T follicular helper cell (primary cell): ENCODE measurements around the gene GALK1.

Source experiments
- DNase-seq: peaks from one replicate; pipeline ENCODE4 v3.0.0-alpha.2; 2020; ENCODE audit warnings: low read depth

GALK1 gene

DNA sequence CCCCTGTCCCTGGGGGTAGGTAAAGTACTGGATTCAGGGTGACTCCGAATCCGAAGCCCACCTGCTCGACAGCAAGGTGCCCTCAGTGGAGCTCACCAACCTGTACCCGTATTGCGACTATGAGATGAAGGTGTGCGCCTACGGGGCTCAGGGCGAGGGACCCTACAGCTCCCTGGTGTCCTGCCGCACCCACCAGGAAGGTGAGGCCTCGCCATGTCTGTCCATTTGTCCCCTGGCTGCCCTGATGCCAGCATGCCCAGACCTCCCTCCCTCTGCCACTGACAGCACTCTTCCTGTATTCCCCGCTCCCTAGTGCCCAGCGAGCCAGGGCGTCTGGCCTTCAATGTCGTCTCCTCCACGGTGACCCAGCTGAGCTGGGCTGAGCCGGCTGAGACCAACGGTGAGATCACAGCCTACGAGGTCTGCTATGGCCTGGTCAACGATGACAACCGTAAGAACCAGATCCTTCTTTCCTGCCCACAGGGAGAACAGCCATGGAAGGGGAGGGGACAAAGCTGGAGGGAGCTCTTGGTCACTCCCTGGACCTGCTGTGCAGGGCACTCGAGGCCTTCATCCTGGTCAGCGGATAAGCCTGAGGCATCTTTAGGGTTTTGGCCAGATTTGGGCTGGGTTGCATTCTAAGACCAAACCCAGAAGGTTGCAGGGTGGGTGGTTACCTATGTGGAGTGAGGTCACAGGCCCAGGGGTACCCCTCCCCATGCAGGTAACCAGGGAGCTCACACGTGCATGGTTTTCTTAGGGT, 14.2 kb downstream of the GALK1 start:
- no peak for DNase-seq

DNA sequence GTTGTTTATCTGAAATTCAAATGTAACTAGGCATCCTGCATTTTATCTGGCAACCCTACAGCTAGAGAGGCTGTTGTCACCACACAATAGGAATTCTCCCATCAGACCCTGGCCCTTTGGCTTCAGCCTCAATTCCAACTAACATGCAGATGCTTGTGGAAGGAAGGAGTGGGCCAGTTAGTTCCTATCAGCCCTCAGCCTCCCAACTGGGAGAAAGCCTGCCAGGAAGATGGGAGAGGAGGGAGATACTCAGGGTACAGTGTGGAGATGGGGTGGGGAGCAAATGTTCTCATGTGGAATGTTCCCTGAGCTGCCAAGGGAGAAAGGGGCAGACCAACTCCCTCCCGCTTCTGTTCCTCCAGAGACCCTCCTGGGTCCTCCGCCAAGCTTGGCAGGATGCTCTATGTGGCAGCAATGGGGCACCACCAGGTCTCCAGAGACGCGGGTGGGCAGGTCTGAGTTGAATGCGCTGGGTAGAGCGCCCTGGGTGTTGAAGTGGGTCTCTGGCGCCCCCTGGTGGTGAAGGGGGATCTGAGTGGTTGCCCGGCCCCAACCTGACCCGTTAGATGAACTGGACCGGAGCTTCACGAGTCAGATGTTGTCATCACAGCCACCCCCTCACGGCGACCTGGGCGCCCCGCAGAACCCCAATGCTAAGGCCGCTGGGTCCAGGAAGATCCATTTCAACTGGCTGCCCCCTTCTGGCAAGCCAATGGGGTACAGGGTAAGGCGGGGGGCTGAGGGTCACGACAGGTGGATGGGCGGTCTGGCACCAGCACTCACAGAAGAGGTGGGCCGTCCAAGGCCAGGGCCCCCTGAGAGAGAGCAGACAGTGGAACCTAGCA, 15.2 kb downstream of the GALK1 start:
- DNase-seq: peak; percentile 76

DNA sequence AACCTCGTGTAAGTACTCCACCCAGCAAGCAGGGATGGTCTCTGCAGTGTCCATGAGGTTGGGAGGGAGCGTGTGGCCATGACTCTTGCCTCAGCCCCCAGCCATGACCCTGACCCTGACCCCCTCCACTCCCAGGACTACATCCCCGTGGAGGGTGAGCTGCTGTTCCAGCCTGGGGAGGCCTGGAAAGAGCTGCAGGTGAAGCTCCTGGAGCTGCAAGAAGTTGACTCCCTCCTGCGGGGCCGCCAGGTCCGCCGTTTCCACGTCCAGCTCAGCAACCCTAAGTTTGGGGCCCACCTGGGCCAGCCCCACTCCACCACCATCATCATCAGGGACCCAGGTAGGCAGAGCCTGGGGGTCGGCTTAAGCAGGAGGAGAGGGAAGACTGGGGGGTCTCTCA, 16.3 kb downstream of the GALK1 start:
- DNase-seq: no peak

DNA sequence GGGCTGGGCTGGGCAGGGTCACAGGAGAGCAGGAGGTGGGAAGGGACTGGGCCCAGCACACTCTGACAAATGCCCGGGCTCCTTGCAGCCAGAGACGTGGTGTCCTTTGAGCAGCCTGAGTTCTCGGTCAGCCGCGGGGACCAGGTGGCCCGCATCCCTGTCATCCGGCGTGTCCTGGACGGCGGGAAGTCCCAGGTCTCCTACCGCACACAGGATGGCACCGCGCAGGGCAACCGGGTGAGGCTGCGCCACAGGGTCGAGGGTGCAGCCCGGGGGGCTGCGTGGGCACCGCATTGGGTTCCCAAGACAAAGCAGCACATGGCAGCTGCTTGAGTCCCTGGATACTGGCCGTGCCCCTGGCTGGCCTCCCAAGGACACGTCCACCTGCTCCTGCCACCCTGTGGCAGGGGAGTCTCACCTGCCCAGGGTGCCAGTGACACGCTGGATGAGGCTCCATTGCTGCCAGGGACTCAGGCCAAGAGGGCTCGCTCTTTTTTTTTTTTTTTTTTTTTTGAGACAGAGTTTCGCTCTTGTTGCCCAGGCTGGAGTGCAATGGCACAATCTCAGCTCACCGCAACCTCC, 21.3 kb downstream of the GALK1 start:
- no peak for DNase-seq

DNA sequence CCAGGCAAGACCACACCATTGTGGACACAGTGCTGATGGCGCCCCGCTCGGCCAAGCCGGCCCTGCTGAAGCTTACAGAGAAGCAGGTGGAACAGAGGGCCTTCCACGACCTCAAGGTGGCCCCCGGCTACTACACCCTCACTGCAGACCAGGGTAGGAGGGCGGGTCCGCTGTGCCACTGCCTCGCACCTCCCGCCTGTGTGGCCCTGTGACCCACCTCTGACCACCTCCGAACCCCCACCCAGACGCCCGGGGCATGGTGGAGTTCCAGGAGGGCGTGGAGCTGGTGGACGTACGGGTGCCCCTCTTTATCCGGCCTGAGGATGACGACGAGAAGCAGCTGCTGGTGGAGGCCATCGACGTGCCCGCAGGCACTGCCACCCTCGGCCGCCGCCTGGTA, 22.7 kb downstream of the GALK1 start:
- DNase-seq: no peak

DNA sequence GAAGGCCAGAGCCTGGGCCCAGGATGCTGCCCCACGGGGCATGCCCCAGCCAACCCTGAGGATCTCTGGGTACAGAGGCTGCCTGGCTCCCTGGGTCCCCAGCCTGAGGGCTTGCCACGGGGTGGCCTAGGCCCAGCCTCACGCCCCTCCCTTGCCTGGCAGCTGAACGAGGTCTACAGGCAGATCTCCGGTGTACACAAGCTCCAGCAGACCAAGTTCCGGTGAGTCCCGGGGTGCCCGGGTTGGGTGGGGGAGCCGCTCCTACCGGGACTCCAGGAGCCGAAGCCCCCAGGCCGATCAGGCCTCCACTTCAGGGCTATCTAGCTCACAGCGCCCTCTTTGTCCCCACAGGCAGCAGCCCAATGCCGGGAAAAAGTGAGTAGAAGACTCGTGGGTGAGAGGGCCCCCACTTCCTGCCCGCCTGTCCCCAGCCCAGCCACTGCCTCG, 24.3 kb downstream of the GALK1 start:
- no peak for DNase-seq

DNA sequence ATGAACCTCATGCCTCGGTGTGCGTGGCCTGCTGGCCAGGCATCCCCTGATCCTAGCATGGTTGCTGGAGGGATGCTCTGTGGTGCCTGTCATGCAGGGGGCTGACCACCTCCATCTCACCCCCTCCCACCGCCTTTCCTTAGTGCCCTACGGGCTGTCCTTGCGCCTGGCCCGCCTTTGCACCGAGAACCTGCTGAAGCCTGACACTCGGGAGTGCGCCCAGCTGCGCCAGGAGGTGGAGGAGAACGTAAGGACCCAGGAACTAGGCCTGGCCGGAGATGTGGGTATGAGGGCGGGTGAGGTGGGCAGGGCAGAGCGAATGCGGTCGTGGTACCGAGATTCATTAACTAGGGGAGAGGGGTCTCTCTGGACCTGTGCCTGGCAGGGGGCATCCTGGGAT, 24.8 kb downstream of the GALK1 start:
- no peak for DNase-seq

DNA sequence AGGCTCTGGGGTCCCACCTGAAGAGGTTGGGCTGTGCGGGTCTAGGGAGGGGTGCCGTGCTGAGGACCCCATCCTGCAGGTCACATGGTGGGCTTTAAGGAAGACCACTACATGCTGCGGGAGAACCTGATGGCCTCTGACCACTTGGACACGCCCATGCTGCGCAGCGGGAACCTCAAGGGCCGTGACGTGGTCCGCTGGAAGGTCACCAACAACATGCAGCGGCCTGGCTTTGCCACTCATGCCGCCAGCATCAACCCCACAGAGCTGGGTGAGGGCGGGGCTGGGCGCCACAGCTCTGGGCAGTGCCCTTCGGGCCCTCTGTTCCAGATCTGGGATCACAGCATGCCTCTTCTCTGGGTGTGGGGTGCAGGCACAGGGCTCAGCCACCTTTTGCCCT, 25.2 kb downstream of the GALK1 start:
- DNase-seq: no peak

DNA sequence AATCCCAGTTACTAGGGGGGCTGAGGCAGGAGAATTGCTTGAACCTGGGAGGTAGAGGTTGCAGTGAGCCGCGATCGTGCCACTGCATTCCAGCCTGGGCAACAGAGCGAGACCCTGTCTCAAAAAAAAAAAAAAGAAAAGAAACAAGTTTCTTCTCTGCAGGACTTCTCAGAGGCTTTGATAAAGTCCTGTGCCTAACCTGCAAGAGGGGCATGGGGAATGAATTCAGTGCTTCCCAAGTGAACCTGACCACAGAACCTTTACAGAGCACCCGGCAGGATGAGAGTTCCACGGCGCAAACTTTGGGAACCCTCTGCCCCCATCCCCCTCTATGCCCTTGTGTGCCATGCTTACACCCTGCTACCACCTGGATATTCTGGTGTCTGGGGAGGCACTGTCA, 25.8 kb downstream of the GALK1 start:
- DNase-seq: no peak

DNA sequence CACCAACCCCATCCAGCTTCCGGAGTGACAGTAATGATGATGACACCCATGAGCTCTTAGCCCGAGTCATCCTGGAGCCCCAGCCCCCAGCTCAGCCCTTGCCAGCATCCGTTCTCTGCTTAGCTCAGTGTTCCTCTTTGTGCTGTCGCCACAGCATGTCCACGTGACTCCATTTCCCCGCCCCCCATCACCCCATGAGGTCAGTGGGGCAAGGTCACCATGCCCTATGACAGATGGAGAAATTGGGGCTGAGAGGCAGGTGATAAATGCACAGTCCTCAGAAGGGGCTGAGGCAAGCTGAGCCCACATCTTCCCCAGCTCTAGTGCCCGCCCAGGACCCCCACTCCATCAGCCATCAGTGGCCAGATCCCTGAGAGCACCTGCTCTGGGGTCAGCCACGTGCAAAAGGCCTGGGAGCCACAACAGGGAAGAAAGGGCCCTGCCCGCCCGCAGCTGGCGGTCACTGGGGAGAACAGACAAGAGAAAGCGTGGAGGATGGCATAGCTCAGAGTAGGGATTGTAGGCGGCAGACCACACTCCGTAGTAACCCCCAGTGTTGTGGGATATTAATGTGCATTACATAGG, 26.7 kb downstream of the GALK1 start:
- DNase-seq: no peak

DNA sequence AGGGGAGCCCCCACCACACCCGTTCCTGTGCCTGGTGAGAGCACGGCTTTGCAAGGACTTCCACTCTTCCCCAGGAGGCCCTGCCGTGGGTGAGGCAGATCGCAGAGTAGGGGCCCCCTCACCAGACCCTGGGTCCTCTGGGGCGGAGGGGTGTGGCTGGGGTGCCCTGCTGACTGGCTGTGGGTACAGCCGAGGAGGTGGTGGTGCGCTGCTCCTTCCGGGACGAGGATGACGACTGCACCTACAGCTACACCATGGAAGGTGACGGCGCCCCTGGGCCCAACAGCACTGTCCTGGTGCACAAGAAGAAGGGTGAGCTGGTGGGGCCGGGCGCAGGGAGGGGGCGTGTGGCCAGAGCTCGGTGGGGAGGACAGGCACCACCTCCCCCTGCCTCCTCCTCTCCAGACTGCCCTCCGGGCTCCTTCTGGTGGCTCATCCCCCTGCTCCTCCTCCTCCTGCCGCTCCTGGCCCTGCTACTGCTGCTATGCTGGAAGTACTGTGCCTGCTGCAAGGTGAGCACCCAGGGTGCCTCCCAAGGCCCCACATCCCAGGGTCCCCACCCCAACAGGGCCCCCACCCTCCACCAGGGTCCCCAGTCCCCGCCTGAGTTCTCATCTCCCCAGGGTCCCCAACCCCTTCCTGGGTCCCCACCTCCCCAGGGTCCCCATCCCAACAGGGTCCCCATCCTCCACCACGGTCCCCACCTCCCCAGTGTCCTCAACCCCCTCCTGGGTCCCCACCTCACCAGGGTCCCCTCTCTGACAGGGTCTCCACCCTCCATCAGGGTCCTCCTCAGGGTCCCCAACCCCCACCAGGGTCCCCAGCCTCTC, 27.6 kb downstream of the GALK1 start:
- no peak for DNase-seq

DNA sequence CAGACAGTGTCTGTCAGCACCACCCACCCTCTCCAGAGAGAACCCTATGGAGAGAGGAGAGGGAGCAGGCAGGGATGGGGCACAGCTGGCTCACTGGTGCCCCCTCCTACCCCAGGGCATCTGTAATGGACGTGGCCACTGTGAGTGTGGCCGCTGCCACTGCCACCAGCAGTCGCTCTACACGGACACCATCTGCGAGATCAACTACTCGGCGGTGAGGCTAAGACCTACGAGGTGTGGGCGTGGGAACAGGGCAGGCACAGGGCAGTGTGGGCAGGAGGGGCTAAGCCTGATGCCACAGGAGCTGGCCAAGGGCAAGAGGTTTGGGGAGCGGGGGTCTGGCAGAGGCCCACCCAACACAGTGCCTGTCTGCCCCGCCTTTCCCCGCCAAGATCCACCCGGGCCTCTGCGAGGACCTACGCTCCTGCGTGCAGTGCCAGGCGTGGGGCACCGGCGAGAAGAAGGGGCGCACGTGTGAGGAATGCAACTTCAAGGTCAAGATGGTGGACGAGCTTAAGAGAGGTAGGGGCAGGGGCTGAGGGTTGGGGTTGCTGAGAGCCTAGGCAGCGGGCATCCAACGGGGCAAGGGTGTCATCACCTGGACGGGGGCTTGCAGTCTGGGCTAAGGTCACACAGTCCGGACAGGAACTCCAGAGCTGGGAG, 28.7 kb downstream of the GALK1 start:
- DNase-seq: no peak

DNA sequence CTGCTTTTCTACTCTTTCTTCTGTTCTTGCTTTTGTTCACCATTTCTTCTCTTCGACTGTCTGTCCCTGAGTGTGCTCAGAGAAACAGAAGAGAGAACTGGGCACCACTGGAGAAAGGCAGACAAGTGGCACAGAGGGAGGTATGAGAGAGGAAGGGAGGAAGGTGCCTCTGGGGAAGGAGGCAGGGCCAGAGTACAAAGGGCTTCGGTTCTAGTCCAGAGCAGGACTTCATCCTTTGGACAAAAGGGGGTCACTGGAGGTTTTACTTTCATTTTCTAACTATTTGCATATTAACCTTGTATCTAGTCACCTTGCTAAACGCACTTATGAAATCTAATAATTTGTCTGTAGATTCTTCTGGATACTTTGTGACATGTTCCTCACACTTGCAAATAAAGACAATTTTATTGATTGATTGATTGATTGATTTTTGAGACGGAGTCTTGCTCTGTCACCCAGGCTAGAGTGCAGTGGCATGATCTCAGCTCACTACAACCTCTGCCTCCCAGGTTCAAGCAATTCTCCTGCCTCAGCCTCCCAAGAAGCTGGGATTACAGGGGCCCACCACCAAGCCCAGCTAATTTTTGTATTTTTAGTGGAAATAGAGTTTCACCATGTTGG, 30.2 kb downstream of the GALK1 start:
- no peak for DNase-seq

DNA sequence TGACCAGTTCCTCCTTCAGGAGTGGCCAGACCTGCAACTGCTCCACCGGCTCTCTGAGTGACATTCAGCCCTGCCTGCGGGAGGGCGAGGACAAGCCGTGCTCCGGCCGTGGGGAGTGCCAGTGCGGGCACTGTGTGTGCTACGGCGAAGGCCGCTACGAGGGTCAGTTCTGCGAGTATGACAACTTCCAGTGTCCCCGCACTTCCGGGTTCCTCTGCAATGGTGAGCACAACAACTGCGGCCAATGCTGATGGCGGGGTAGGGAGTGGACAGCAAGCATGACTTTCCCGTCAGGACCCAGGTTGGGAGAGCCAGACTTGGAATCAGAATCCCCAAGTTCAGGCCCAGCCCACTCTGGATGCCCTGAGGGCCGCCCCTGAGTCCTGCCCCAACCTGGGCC, 31.5 kb downstream of the GALK1 start:
- DNase-seq: no peak

DNA sequence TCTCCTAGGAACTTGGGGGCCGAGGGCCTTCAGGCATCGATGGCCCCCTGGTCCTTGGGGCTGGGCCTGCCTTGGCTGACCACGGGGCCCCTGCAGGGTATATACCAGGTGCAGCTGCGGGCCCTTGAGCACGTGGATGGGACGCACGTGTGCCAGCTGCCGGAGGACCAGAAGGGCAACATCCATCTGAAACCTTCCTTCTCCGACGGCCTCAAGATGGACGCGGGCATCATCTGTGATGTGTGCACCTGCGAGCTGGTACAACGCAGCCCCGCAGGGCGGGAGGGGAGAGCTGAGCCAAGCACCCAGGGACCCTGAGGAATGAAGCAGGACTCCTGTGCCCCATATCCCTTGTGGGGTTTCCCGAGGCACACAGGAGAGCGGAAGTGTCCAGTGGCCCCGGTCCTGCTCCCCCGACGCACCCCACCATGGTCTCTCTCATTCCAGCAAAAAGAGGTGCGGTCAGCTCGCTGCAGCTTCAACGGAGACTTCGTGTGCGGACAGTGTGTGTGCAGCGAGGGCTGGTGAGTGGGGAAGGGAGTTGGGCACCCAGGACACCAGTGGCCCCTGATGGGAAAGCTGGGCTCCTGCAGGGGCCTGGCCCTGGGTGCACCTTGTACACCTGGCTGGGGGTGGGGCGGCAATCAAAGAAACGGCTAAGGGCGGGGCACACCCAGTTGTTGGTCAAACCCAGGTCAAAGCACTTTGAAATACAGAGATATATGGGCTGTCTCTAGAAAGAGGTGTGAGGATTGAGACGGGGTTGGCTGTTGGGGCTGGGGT, 33.1 kb downstream of the GALK1 start:
- DNase-seq: no peak

DNA sequence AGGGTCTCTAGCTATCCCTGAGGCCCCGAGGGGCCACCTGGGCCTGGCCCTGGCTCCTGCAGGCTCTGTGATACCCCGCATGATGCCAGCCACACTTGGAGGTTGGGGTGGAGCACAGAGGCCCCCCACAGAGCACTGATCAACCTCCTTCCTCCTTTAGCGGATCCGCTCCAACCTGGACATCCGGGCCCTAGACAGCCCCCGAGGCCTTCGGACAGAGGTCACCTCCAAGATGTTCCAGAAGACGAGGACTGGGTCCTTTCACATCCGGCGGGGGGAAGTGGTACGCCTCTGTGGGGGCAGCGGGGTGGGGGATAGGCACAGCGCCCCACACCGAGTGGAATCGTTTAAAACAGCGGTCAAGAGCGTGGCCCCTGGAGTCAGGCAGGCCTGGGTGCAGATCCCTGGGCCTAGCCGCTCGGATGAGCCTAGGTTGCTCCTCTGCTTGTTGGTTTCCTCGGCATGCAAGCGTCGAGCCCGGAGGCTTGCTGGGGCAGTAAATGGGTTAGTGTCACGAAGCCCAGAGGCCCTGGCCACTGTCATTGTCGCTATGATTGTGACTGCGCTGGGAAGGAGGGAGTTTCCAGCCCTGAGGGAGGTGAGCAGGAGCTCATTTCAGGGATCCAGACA, 33.8 kb downstream of the GALK1 start:
- no peak for DNase-seq

DNA sequence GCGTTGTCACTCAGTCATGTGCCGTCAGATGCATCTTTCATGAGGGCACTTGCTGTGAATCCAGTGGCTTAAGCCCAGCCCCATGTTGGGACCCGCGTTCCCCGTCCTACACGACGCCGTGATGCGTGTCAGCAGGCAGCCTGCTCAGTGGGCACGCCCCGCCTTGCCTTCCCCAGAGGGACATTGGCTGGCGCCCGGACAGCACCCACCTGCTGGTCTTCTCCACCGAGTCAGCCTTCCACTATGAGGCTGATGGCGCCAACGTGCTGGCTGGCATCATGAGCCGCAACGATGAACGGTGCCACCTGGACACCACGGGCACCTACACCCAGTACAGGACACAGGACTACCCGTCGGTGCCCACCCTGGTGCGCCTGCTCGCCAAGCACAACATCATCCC, 34.9 kb downstream of the GALK1 start:
- DNase-seq: no peak

DNA sequence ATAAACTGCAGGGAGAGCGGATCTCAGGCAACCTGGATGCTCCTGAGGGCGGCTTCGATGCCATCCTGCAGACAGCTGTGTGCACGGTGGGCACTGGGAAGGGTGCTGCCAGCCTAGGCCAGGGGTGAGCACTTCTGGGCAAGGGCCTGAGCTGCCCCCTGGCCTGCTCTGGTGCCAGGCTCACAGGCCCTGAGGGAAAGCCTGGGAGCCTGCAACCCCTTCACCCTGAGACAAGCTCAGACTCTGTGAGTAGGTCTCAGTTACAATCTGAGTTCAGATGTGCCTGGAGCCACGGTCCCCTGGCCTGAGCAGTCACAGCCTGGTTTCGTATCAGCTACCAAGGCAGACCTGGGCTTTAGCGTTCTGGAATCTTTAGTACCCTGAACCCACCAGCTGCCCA, 35.6 kb downstream of the GALK1 start:
- DNase-seq: no peak

DNA sequence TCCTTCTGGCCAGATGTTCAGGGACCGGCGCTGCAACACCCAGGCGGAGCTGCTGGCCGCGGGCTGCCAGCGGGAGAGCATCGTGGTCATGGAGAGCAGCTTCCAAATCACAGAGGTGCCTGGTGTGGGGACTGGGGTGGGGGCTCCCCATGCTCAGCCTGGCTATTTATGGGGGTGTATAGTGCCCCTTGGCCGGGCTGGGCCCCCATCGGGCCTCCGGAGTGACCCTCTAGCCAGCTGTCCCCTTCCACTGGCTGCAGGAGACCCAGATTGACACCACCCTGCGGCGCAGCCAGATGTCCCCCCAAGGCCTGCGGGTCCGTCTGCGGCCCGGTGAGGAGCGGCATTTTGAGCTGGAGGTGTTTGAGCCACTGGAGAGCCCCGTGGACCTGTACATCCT, 37.6 kb downstream of the GALK1 start:
- no peak for DNase-seq
